ENCODE measurements around the gene EBPL.
"Not testable (repeated sequence)": the region's sequence is repeated elsewhere in the genome, so short reads cannot be mapped to it uniquely, and the experiment has no call there.

The EBPL gene

DNA sequence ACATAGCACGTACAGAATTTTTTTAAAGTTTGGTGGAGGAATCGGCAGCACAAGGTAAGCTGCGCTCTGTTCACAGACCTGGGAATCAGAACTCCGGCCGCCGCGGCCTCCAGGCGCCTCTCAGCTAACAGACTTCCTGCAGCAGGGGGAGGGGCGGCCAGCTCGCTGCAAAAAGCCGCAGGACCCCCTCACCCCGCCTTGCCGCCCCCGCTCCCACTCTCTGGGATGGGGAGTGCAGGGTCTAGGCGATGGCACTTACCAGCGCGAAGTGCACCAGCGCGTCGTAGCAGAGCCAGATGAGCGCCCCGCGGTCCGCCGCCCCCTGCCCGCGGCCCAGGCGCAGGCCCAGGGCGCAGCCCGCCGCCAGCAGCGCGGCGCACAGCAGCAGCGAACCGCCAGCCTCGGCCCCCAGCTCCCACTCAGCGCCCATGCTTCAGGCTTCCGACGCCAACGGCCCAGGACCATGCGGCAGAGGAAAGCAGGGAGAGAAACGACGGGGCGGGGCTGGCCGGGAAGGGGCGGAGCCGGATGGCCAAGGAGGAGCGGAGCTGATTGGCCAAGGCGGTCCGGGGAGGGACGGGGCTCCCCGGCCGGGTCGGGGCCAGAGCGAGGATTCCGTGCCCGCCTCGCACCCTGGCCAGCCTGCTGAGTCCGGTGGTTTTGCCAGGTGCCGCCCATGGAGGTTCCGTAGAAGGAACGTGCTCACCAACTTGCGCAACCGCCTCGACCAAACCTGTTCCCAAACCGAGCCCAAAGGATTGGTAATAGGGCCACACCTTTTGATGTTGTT is at the start of gene EBPL:
EBPL (minus strand) TSS at position 492 of the 790 bp plus-strand sequence; CDS start at position 430, 62 bp downstream.
- DNase-seq (ENCODE audit: low read depth in 3 of 3): peak; percentile 78 to 93 (median 85)

DNA sequence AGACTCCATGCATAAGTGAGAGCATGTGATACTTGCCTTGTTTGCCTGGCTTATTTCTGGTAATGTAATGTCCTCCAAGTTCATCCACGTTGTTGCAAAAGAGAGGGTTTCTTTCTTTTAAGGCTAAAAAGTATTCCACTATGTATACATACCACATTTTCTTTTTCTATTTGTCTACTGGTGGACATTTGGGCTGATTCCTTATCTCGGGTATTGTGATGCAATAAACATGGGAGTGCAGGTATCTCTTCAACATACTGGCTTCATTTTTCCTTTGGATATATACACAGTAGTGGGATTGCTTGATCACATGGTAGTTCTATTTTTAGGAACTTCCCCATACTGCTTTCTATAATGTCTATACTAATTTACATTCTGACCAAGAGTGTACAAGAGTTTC is 49.6 kb upstream of the EBPL start:
- DNase-seq (ENCODE audit: low read depth in 3 of 3): no peak

DNA sequence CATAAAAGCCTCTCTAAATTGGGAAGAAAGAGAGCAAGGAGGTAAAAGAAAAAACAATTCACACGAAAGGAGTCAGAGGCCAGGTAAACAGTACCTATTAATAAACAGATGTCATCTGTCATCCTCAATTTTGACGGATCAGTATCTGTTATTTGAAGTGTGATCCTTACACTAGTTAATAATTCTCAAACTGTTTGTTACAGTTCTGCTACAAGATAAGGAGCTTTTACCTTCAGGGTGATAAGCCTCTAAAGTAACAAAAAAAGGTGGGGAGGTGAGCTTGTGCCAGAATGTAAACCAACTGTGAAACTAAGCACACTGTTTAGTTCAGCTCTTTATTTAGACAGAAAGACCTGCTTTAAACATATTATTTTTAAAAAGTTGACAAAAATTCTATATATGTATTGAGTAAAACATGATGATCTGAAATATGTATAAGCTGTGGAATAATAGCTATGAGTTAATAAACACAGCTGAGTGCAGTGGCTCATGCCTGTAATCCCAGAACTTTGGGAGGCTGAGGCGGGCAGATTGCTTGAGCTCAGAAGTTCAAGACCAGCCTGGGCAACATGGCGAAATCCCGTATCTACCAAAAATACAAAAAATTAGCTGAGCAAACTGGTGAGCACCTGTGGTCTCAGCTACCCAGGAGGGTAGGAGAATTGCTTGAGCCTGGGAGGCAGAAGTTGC is 48.4 kb upstream of the EBPL start:
- DNase-seq (ENCODE audit: low read depth in 3 of 3): no peak

DNA sequence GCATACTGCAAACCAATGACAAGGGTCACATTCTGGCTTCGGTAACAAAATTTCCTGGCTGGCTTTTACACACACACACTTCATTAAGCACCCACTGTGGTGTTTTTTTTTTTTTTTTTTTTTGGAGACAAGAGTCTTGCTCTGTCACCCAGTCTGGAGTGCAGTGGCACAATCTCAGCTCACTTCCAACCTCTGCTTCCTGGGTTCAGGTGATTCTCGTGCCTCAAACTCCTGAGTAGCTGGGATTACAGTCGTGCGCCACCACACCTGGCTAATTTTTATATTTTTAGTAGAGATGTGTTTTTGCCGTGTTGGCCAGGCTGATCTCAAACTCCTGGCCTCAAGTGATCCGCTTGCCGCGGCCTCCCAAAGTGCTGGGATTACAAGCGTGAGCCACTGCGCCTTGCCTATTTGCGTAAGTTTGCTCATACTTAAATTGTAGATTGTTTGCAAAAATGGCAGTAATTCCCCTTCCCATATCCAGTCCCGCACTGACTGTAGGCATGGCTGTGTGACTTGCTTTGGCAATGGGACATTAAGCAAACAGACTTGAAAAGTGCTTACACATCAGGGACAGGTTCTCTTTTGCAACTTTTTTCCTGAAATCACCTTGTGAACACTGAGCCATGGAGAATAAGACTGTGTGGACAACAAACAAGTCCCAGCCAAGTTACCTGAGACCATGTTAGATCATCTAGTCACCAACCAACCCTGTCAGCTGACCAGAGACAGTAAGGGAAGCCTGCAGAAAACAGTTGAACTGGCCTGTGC is 42.1 kb upstream of the EBPL start:
- DNase-seq (ENCODE audit: low read depth in 3 of 3): no peak

DNA sequence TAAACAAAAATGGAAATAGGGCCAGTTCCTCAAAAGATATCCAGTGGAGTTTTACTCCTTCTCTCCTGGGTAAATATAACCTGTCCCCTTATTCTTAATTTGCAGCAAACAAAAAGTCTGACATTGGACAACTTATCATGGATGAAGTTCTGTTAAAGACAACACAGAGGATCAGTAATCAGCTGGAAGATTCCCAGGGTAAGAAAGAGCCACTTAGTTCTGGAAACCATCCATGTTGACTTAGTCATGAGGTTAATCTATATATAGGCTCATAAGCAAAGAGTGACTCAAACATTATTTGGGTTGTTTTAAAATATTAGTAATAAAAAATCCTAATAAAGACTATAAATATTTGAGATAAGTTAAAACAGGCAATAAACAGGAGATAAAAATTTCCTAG is 40.5 kb upstream of the EBPL start:
- no peak for DNase-seq (ENCODE audit: low read depth in 3 of 3)

DNA sequence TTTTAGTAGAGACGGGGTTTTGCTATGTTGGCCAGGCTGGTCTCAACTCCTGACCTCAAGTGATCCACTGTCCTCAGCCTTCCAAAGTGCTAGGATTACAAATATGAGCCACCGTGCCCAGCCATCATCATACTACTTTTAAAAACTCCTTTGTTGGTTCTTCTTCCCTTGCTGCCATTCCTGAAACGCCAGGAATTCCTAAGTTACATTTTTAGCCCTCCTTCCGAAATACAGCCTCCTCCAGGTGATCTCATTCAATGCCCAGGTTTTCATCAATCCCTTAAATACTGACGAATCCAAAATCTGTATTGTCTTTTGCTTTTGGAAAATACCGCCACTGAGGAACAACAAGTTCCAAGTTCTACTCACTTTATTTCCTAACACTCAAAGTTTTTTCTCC is 25.3 kb upstream of the EBPL start:
- no peak for DNase-seq (ENCODE audit: low read depth in 3 of 3)

DNA sequence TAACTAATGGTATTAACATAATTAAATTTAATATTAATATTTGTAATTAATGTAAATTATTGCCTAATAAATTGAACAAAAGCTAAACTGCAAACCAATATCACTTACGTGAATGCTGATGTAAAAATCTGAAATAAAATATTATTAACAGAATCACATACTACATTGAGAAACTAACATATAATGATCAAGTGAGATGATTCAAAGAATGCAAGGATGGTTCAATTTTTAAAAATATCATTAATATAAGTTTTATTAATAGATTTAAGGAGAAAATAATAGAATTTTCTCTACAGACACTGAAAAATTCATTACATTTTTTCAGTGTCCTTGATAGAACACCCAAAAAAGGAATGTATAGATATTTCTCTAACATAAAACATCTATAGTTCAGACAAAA is 23.5 kb upstream of the EBPL start:
- no peak for DNase-seq (ENCODE audit: low read depth in 3 of 3)

DNA sequence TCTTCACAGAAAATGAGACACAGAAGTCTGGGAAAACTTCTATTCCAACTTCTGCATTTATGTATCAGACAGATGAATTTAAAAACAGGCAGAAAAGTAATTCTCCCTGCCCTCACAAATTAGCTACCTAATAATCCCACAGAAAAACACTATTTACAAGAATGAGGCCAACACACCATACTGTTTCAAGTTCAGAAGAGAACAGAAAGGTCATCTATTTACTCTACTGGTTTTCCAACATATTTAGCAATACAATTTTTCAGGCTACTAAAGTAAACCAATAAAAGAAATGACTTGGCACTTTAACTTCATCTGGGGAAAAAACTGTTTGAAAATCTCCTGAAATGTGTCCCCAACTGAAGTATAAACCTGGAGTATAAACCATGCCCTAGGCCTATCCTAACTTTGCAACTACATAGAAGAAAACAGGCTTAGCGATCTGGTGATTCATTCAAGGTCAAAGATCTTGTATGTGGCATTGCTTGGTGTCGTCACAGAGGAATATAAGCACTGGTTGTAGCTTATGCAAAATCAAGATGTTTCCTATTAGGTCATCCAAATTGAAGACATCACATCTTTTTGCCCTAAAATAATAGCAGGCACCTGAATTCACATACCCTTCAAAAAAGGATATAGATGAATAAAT is 20.1 kb upstream of the EBPL start:
- no peak for DNase-seq (ENCODE audit: low read depth in 3 of 3)

DNA sequence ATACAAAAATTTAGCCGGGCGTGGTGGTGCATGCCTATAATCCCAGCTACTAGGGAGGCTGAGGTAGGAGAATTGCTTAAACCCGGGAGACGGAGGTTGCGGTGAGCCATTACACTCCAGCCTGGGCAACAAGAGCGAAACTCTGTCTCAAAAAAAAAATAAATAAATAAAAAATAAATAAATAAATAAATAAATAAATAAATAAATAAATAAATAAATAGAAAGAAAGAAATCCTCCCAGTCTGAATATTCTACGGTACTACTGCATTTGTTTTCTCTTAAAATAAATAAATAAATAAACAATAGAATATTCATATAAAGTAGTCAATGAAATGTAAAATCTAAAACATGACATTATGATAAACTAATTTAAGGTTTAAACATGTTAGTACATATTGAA is 13.0 kb upstream of the EBPL start:
- DNase-seq (ENCODE audit: low read depth in 3 of 3): not testable (repeated sequence)

DNA sequence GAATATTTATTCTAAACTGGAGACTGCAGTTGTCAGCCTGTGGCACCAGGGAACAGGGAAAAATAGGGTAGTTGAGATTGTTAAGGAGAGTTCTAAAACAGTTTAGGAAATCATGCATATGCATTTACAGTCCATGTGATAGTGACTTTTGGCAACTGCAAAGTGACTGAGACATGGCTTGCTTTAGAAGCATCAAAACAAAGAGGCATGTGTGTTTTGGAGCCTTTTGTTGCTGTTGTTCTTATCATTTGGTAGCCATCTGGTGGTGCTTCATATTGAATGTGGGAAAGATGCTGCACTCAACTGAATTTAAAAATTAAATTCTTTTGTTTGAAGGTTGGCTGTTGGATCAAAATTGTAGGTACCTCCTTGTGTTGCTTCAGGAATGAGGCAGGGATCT is 10.2 kb upstream of the EBPL start:
- DNase-seq (ENCODE audit: low read depth in 3 of 3): no peak

DNA sequence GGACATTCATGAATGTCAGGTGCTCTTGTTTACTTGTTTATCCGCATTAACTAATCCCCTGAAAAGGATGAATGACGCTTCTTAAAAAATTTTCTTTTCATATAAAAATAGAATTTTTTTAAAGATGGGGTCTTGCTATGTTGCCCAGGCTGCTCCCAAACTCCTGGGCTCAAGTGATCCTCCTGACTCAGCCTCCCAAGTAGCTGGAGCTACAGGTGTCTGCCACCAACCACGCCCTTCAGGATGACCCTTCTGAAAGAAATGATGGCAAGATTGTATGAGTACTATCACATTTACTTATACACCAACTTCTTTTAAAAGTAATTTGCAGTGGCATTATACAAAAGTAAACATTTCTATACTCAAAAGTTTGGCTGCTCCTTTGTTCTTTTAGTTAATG is 6.2 kb upstream of the EBPL start:
- no peak for DNase-seq (ENCODE audit: low read depth in 3 of 3)

DNA sequence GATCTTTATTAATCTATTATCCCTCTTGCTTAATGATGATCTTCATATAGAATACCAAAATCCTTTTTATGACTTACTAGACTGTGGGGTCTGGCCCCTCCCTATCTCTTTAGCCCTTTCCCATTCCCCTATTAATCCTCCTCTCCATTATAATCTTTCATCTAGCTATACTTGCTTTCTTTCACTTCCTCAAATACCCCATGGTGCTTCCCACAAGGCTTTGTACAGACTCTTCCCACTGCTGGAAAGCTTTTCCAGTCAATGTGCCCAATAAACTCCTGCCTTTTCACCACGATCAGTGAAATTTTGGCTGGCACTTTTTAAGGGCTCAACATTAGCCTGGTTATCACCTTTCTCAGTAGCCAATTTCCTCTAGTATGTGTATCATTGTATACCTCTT is 3.2 kb upstream of the EBPL start:
- DNase-seq (ENCODE audit: low read depth in 3 of 3): no peak

DNA sequence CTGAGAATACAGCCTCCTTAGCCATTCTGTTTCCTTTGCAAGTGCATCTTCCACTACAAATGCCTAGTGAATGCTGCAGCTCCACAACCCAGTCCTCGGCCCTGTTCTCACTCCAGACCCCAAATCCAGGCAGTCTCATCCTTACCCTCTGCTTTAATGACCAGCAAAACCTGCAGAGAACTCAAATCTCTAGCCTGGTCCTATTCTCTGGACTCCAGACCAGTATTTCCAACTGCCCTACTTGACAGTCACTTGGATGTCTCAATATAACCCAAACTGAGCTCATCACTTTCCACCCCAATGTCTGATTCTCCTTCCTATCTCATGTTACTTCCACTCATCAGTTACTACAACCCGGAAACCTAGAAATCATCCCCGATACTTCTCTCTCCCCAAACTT is 2.6 kb upstream of the EBPL start:
- no peak for DNase-seq (ENCODE audit: low read depth in 3 of 3)

DNA sequence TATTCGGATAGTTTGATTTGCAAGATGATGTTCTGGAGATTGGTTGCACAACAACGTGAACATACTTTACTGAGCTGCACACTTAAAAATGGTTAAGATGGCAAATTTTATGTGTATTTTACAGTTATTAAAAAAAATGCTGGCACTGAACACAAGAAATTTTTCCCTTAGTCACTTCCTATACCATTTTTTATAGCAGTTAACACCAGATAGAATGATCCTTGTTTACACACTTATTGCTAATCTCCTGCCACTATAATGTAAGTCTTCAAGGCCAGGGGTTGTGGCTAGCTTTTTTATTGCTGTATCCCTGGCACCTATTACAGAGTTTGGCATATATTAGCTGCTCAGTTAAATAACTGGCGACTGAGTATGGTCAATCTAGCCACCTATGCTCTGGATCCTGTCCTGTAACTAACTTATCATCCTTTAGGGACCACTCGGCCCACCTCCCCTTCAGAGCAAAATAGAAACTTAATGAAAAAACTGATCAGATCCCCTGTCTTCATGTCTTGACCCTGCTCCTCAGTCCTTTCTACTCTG is 2.0 kb upstream of the EBPL start:
- no peak for DNase-seq (ENCODE audit: low read depth in 3 of 3)

DNA sequence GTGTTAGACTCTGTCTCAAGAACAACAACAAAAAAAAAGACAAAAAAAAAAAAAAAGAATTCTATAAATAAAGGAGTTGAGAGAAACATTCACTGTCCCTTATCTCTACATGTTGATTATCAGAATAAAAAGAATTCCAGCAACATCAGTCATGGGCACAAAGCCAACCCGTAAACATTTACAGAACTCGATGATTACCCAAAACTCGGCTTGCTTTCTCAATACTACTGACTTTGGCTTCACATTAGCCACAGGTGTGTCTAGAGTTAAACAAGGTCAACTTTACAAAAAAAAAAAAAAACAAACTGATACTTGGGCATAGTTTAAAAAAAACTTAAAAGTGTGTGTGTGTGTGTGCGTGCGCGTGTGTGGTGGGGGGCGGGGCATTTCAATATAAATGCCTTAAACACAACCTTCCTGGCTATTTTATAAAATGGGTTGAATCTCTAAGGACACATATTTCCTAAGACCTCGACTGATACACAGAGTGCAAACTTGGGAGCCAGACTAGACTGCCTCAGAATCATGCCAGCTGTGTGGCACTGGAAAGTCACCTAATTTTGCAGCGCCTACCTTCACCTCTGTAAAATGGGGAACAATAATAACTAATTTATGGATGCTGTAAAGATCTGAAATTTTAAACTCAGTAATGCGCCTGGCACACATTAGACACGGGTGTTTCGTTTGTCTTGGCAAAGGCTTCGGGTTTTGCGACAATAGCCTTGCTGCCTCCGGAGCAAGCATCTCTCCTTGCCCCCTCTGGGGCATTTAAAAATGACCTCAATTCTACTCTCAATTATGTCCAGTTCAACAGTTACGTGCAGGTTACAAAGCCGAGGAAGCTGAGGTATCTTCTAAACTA is 922 bp downstream of the EBPL start:
- DNase-seq (ENCODE audit: low read depth in 3 of 3): no peak

DNA sequence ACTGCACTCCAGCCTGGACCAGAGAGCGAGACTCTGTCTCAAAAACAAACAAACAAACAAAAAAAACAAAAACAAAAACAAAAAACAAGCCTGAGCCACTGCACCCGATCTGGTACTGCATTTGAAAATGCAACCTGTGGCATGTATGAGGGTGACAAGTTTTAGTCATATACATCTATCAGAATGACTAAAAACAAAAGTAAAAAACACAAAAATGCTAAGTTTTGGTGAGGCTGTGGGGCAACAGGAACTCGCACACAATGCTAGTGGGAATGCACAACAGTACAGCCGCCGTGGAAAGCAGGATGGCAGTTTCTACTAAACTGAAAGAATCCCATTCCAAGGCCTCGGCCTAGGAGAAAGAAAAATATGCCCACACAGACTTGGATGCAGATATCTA is 7.8 kb downstream of the EBPL start:
- no peak for DNase-seq (ENCODE audit: low read depth in 3 of 3)

DNA sequence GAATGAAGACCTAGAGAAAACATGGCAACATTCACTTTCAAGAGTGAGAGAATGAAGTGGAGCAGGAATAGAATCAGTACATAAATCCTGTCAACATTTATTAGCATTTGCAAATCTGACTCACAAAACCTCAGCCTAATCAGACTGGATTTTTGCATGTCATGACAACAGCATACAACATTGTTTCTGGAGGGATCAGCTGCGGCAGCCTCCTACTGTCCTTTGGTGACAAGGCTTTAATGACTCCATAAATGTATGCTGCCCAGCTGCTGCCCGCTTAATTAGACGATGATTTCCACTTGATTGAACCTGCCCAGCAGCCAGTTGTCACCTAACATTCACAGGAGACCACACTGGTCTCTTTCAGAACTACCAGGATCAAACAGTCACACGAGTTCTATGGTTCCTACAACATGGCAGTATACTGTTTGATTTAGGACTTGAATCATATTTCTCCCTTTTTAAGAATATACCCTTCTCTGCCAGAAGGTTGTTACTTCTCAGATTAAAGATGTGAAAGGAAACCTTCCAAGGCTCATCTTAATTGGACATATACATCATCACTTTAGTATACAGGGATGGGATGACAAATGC is 9.3 kb downstream of the EBPL start:
- DNase-seq (ENCODE audit: low read depth in 3 of 3): no peak

DNA sequence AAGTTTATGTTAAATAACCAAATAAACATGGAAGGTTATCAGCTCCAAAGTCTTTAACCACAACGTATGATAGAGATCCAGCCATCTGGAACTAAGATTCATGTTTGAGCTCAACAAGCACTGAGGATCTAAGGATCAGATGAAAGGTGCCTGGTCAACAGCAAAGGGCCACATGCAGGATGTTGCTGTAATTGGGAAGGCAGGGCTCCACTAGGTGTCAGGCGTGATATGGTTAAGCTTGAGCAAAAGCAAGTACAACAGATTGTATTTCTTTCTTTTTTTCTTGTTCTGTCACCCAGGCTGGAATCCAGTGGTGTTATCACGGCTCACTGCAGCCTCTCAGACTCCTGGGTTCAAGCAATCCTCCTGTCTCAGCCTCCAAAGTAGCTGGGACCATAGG is 12.0 kb downstream of the EBPL start:
- no peak for DNase-seq (ENCODE audit: low read depth in 3 of 3)

DNA sequence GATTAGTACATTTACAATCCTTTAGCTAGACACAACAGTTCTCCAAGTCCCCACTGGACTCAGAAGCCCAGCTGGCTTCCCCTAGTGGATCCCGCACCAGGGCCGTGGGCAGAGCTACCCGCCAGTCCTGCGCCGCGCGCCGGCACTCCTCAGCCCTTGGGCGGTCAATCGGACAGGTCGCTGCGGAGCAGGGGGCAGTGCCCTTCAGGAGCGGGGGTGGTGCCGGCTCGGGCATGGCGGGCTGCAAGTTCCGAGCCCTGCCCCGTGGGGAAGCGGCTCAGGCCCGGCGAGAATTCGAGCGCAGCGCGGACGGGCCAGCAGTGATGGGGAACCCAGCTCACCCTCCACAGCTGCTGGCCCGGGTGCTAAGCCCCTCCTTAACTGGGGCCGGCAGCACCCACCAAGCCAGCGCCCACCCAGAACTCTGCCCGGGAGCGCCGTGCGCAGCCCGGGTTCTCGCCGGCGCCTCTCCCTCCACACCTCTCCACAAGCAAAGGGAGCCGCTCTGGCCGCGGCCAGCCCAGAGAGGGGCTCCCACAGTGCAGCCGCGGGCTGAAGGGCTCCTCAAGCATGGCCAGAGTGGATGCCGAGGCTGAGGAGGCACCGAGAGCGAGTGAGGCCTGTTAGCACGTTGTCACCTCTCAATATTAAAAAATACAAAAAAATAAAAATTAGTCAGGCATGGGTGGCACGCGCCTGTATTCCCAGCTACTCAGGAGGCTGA is 12.9 kb downstream of the EBPL start:
- no peak for DNase-seq (ENCODE audit: low read depth in 3 of 3)

Data from stimulated activated CD4-positive, alpha-beta T cell treated with anti-CD3 and anti-CD28 coated beads, TNF-alpha, amount 100 ng/mL, for 4 hours (primary cell).